Endothelial cell of umbilical vein (primary cell): ENCODE measurements around the gene BLID. TPM values are rescaled to one million over a fixed set of nuclear protein-coding genes. Genes with fewer than 3 reads are reported as not detected.

Experiments used
- BruUV-seq: library from RNA; stranded (reverse); fragments of 400-500 nt; replicated peaks from 2 replicates; lab custom pipeline; 2021; lab: Mats Ljungman, UMichigan
- CTCF ChIA-PET: fragments of 300-600, 350-600 bp; sonication (Branson Sonifier 250); formaldehyde crosslinking; loops from one replicate; lab custom pipeline; 2021; ENCODE audit warnings: antibody characterized with exemption, inconsistent platforms; lab: Charles Lee
- POLR2A ChIA-PET: fragments of 300-600, 350-600 bp; sonication (Branson Sonifier 250); formaldehyde crosslinking; loops from one replicate; lab custom pipeline; 2021; ENCODE audit warnings: antibody characterized with exemption, inconsistent platforms; lab: Charles Lee
- DNase-seq: peaks from one replicate; pipeline ENCODE4 v3.0.0-alpha.2; 2011; ENCODE audit warnings: low read depth, low spot score
- FAIRE-seq: peaks from 2 replicates; lab custom pipeline; 2011; peaks lifted over from hg19 to GRCh38; lab: Jason Lieb, UNC
- H2AFZ ChIP-seq: 2 replicates; pipeline ENCODE4 v1.6.0; 2012; ENCODE audit warnings: low read depth, low read length, control low read depth, inconsistent platforms
- H3K27ac ChIP-seq: 2 replicates; pipeline ENCODE4 v1.5.1; 2011; ENCODE audit warnings: low read depth, mild to moderate bottlenecking, control low read depth, low read length, moderate library complexity; ENCODE audit not compliant: insufficient read depth
- H3K27me3 ChIP-seq, 2 experiments: 2 replicates each; pipeline versions ENCODE4 v1.6.0 to v1.6.1; 2011; ENCODE audit warnings: low read length in 2 of 2, mixed read lengths in 1 of 2; ENCODE audit not compliant: control insufficient read depth in 2 of 2, insufficient read depth in 2 of 2
- H3K36me3 ChIP-seq, 2 experiments: 2 replicates in 1 of 2; 3 replicates in 1 of 2; pipeline ENCODE4 v1.5.1; 2011; ENCODE audit warnings: low read length in 2 of 2, mild to moderate bottlenecking in 1 of 2, moderate library complexity in 1 of 2; ENCODE audit not compliant: control insufficient read depth in 2 of 2, insufficient read depth in 2 of 2; ENCODE audit errors: extremely low read depth in 1 of 2
- H3K4me1 ChIP-seq: 3 replicates; pipeline ENCODE4 v1.5.1; 2011; ENCODE audit warnings: mild to moderate bottlenecking, low read length; ENCODE audit not compliant: control insufficient read depth, insufficient read depth; ENCODE audit errors: extremely low read depth
- H3K4me2 ChIP-seq: 2 replicates; pipeline ENCODE4 v1.6.1; 2011; ENCODE audit warnings: low read length, control low read depth, mixed read lengths; ENCODE audit not compliant: insufficient read depth
- H3K4me3 ChIP-seq, 3 experiments: fragments of 200-600 bp in 1 of 3; sonication (generic), shearing (Covaris generic) in 1 of 3; replicated peaks in 1 of 3; 2 replicates each; pipeline ENCODE4 v1.5.1; 2011 to 2016; ENCODE audit warnings: control low read depth in 3 of 3, low read length in 3 of 3, mild to moderate bottlenecking in 2 of 3, inconsistent platforms in 1 of 3, low read depth in 1 of 3, moderate library complexity in 1 of 3; ENCODE audit not compliant: insufficient read depth in 1 of 3
- H3K79me2 ChIP-seq: 2 replicates; pipeline ENCODE4 v1.6.0; 2012; ENCODE audit warnings: low read length, inconsistent platforms; ENCODE audit not compliant: control insufficient read depth, insufficient read depth
- H3K9ac ChIP-seq: replicated peaks from 2 replicates; pipeline ENCODE3; 2011; ENCODE audit warnings: low read length, control low read depth; ENCODE audit not compliant: insufficient read depth; ENCODE audit errors: extremely low read depth
- H3K9me1 ChIP-seq: replicated peaks from 3 replicates; pipeline ENCODE4 v1.6.0; 2011; ENCODE audit warnings: mild to moderate bottlenecking, low read length; ENCODE audit not compliant: control insufficient read depth, insufficient read depth; ENCODE audit errors: extremely low read depth
- H3K9me3 ChIP-seq: replicated peaks from 2 replicates; pipeline ENCODE4 v1.5.1; 2012; ENCODE audit warnings: low read length, inconsistent platforms; ENCODE audit not compliant: control insufficient read depth, insufficient read depth
- H4K20me1 ChIP-seq: replicated peaks from 2 replicates; pipeline ENCODE3; 2011; ENCODE audit warnings: mild to moderate bottlenecking, low read length; ENCODE audit not compliant: control insufficient read depth, insufficient read depth; ENCODE audit errors: extremely low read depth
- EZH2 ChIP-seq: IDR thresholded peaks from 2 replicates; pipeline ENCODE4 v1.6.1; 2012; ENCODE audit warnings: borderline replicate concordance, low read depth, mild to moderate bottlenecking, moderate library complexity, low read length, inconsistent platforms; ENCODE audit not compliant: severe bottlenecking
- FOS ChIP-seq: IDR thresholded peaks from 2 replicates; pipeline ENCODE4 v1.6.1; 2011; ENCODE audit warnings: mild to moderate bottlenecking, low read length, moderate library complexity, borderline replicate concordance; ENCODE audit not compliant: insufficient read depth
- GATA2 ChIP-seq: IDR thresholded peaks from 2 replicates; pipeline ENCODE4 v1.7.0; 2011; ENCODE audit warnings: low read depth, mild to moderate bottlenecking, moderate library complexity, mixed read lengths, low read length; ENCODE audit not compliant: insufficient read length, insufficient read depth
- JUN ChIP-seq: IDR thresholded peaks from 2 replicates; pipeline ENCODE4 v1.6.1; 2011; ENCODE audit warnings: borderline replicate concordance, low read depth; ENCODE audit not compliant: insufficient read length, insufficient read depth
- MYC ChIP-seq: IDR thresholded peaks from one replicate; pipeline ENCODE4 v1.6.1; 2011; ENCODE audit warnings: mild to moderate bottlenecking, low read depth, low read length
- POLR2A ChIP-seq: IDR thresholded peaks from 2 replicates; pipeline ENCODE4 v1.6.1; 2012; ENCODE audit warnings: low read depth, mild to moderate bottlenecking, control low read depth, low read length
- POLR2AphosphoS5 ChIP-seq: IDR thresholded peaks from 2 replicates; pipeline ENCODE4 v1.6.1; 2012; ENCODE audit warnings: low read depth, mild to moderate bottlenecking, control low read depth, low read length, moderate library complexity; ENCODE audit not compliant: insufficient read depth
- dilution Hi-C: fragments of 300-500 bp; cut with MboI; formaldehyde crosslinking; loops from one replicate; pipeline ENCODE4 v1.15.0; 2019; ENCODE audit warnings: low sequenced_read_pairs; ENCODE audit not compliant: extremely low pct_ligation_motif_present
- intact Hi-C: fragments of 100-400 bp; cut with micrococcal nuclease; formaldehyde crosslinking; loops from one replicate; pipeline ENCODE4 v1.10.0; 2022
- polyA plus RNA-seq, 4 experiments: library from polyadenylated mRNA; depleted of rRNA in 3 of 4; stranded (reverse) in 3 of 4; unstranded in 1 of 4; fragments of >200 nt; gene quantifications; 2 replicates each; pipeline versions ENCODE4 v1.2.1 to v1.2.3, GENCODE V29; 2011 to 2012; ENCODE audit warnings: missing spikeins in 1 of 4
- total RNA-seq: library from RNA; stranded (reverse); gene quantifications from 2 replicates; pipeline ENCODE4 v1.2.3, GENCODE V29; 2021
- TF ChIP-seq, protein P1 (sequence below): IDR thresholded peaks from 2 replicates; pipeline ENCODE4 v1.6.1; 2011; ENCODE audit not compliant: insufficient read depth, insufficient read length
- TF ChIP-seq, protein P2 (sequence below), 2 donors: IDR thresholded peaks; 1 replicate in 1 of 2; 2 replicates in 1 of 2; pipeline ENCODE4 v1.5.1; 2011; ENCODE audit warnings: low read length in 2 of 2, mild to moderate bottlenecking in 2 of 2, moderate library complexity in 2 of 2, control low read depth in 1 of 2, inconsistent platforms in 1 of 2, low read depth in 1 of 2; ENCODE audit not compliant: insufficient read depth in 1 of 2; ENCODE audit errors: extremely low read depth in 1 of 2

Gene BLID
- total and polyA plus RNA-seq, 2 donors (not counting 3 experiments of a cell fraction or from before 2014, with no cell fraction given): 0.12 to 3.5 TPM

- BruUV-seq: no TSS peak
- H3K4me1 ChIP-seq: peaks cover 44% of the 10 kb centered on the region
- no peaks in the 10 kb centered on the region for H3K27me3 ChIP-seq
- H3K79me2 ChIP-seq: peaks cover 99% of the 10 kb centered on the region
- intact Hi-C loops: loop anchor here (1.0 kb wide), 1 partner anchor 10 kb away; no protein-coding TSS in a partner anchor
- H2AFZ ChIP-seq: no peak overlapping the region
- POLR2A ChIA-PET: no interaction called here
- FAIRE-seq: no peak
- CTCF ChIA-PET: interaction anchor here (1.1 to 2.6 kb wide), 3 partner anchors 12 to 50 kb away, joined by 3 to 21 read pairs (median 3); no protein-coding TSS in a partner anchor
- H3K9ac ChIP-seq: no peak overlapping the region
- dilution Hi-C loops: no loop called here
- no peaks in the 10 kb centered on the region for H3K9me3 ChIP-seq
- no peak overlapping the region for H3K27ac ChIP-seq
- no peak overlapping the region for H3K4me3 ChIP-seq
- H4K20me1 ChIP-seq: no peaks in the 10 kb centered on the region
- no peaks in the 10 kb centered on the region for H3K9me1 ChIP-seq
- TF ChIP-seq GATA2 (no peak), JUN (no peak), MYC (no peak), POLR2A (no peak), POLR2AphosphoS5 (no peak), EZH2 (no peak), FOS (no peak)
- TF ChIP-seq, protein P1, sequence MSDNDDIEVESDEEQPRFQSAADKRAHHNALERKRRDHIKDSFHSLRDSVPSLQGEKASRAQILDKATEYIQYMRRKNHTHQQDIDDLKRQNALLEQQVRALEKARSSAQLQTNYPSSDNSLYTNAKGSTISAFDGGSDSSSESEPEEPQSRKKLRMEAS: no peak
- TF ChIP-seq, protein P2, sequence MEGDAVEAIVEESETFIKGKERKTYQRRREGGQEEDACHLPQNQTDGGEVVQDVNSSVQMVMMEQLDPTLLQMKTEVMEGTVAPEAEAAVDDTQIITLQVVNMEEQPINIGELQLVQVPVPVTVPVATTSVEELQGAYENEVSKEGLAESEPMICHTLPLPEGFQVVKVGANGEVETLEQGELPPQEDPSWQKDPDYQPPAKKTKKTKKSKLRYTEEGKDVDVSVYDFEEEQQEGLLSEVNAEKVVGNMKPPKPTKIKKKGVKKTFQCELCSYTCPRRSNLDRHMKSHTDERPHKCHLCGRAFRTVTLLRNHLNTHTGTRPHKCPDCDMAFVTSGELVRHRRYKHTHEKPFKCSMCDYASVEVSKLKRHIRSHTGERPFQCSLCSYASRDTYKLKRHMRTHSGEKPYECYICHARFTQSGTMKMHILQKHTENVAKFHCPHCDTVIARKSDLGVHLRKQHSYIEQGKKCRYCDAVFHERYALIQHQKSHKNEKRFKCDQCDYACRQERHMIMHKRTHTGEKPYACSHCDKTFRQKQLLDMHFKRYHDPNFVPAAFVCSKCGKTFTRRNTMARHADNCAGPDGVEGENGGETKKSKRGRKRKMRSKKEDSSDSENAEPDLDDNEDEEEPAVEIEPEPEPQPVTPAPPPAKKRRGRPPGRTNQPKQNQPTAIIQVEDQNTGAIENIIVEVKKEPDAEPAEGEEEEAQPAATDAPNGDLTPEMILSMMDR (IDR thresholded peaks at IDR 0.05; ENCODE audit: extremely low read depth in 1 of 2, insufficient read depth in 1 of 2, low read depth in 1 of 2, low read length in 2 of 2): no peak
- no peak for DNase-seq
- no peak overlapping the region for H3K4me2 ChIP-seq
- H3K36me3 ChIP-seq: peaks cover 0 to 23% of the 10 kb centered on the region in 2 experiments
Measured at GRCh38 chr11:122154994-122155393, 39.0 kb upstream of the BLID start.
